HG02759 (cell line): ENCODE results near the gene RAD51B.
A peak's percentile ranks its signal among the peaks of the same experiment; 100 is the strongest.

Experiments used
- ATAC-seq: cut with Tn5 transposase; IDR thresholded peaks from one replicate; pipeline ENCODE4 v1.9.1; 2021; ENCODE audit warnings: mild to moderate bottlenecking, moderate library complexity; ENCODE audit not compliant: unreplicated experiment

Gene RAD51B

DNA sequence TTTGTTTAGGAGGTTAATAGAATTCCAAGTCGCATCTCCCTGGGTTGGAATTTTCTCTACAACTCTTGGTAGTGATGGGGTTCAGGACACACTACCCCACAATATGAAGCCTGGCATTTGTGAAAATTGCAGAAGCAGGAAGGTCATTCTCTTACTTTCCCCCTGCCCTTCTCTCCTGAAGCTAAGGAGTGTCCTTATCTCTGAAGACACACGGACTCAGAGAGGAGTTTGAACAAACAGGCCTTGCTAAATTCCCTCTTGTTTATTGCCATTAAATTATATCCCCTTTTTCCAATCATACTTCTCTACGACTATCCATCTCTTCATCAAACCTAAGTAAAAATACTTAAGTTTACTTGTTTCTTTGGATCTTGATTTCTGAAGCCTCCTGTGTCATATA, 443.0 kb downstream of the RAD51B start:
- no peak for ATAC-seq

- ATAC-seq = no peak
Observed at GRCh38 chr14:68263563-68264259, 444.1 kb downstream of the RAD51B start.

DNA sequence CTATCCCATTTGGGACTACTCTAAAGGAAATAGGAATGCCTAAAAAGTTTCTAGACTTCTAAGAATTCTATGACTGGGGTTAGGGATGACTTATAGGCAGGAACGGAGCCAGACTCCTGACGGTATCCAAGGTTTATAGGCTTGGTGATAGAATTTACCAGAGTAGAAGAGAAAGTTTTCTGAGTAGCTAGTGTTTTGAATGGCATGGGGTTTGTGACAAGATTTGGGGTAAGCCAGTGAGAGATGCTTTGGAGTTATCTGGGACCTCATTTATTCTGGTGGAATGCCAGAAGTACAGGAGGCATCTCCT, 444.6 kb downstream of the RAD51B start:
- ATAC-seq = no peak

- ATAC-seq = no peak
Observed at GRCh38 chr14:68266998-68267397, 447.4 kb downstream of the RAD51B start.

GRCh38 chr14:68268197-68268596, 448.6 kb downstream of the RAD51B start:
- ATAC-seq = peak; percentile 64

DNA sequence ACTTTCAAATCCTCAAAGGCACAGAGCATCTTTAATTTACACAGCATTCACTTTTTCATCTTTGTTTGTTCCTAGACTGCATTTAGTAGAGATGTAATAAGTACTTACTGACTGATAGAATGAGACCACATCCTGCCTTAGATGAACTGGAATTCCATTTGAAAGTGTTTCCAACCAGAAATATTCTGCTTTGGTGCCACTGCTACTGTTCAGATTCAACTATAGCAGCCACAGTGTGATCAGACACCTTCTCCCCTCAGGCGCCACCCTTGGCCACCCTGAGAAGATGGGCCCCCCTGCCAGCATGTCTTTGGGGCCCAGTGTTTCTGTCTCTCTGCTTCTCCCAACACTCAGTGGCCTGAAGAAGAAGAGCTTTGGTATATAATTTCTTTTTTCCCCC, 449.1 kb downstream of the RAD51B start:
- ATAC-seq = peak; percentile 21

DNA sequence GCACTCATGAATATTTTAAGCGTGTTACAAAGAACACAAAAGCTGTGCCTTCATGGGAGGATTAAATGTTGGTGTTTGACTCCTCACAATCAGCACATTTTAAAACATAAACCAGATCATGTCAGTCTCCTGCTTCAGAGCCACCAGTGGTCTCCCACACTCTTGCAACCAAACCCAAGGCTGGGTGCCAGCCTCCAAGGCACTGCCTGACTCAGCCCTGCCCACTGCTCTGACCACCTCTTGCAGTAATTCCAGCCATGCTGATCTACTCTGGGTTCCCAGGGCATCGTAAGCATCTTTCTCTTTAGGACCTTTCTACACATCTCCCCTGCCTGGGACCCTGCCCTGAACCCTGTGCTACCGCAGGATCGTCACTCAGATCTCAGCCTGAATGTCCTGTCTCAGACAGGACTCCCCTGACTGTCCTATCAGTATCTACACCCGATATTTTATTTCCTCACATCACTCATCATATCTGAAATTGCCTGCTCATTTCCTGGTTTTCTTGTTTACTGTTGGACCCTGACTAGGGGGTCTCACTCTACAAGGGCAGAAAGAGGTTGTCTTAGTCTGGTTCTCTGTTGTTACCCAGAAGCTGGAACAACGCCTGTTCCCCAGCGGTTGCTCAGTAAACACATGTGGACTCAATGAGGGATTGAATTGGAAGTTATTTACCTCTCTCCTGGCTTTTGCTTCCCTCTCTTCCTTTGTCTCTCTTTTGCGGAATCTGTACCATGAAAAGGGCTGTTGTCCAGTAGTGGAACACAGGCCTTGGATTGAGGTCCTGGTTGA, 449.8 kb downstream of the RAD51B start:
- no peak for ATAC-seq

- no peak for ATAC-seq
Observed at GRCh38 chr14:68270342-68270741, 450.8 kb downstream of the RAD51B start.

DNA sequence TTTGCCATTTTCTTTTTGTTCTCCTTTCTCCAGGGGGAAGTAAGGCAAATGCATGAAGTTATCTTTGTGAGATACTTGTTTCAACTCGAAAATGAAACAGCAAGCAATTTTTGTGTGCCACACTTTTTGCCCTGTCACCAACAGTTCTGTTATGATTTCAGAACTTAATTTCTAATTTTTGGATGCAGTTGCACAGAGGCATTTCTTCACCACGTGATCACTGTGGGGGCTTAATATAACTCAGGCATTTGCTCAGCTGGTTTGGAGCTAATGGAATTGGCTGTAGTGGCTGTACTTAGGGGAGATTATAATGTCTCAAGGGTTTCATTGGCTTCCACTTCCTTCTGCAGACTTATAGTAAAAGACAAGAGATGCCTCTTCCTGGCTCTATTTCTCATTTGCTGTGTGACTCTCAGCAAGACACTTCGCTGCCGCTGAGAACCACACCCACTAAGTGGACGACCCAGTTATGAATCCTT, 452.4 kb downstream of the RAD51B start:
- ATAC-seq = no peak

DNA sequence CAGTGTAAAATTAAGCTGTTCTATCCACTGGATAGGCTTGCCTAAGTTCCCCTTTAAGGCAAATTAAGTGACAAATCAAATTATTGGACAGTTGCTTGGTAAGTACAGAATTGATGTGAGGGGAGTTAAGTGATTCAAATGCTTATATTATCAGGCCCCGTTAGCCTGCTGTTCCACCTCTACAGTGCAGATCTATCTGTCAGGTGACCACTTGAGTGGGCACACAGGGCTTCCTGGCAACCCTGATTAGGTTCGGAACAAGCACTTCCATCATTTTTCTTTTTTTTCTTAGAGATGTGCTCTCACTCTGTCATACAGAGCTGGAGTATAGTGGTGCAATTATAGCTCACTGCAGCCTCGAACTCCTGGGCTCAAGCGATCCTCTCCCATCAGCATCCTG, 453.8 kb downstream of the RAD51B start:
- no peak for ATAC-seq

- no peak for ATAC-seq
Observed at GRCh38 chr14:68274725-68275124, 455.1 kb downstream of the RAD51B start.

- ATAC-seq = no peak
Observed at GRCh38 chr14:68278576-68279436, 459.2 kb downstream of the RAD51B start.

DNA sequence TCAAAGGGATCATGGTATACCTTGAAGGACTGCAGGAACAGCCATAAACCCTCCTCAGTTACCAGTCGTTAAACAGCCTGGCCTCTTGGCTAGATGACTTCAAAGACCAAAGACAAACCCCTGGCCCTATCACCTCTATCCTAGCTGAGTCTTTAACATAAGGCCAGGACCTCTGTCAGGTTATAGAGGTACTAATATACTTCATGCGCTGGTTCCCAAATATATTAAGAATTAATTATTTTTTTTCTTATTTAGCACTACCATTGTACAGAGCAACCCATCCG, 459.8 kb downstream of the RAD51B start:
- ATAC-seq = no peak

DNA sequence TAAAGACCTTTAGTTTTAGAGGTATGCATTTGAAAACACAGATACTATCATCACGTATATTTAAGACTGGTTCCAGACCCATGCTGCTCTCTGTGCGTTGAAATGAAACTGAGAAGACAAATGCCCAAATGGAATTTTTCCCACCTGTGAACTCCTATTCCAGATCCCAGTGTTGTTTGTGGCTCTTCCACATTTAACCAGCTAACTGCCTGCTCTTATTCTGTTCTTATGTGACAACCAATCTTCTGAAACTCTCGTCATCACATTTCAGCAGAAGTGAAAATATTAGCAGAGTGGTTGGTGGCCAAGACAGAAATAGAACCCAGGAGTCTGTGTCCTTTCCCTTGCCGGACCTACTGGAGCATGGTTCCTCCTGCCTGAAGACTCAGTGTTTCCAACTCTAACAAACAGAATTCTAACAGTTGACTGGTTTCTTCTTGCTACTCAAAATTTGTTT, 460.2 kb downstream of the RAD51B start:
- peak; percentile 43 for ATAC-seq

DNA sequence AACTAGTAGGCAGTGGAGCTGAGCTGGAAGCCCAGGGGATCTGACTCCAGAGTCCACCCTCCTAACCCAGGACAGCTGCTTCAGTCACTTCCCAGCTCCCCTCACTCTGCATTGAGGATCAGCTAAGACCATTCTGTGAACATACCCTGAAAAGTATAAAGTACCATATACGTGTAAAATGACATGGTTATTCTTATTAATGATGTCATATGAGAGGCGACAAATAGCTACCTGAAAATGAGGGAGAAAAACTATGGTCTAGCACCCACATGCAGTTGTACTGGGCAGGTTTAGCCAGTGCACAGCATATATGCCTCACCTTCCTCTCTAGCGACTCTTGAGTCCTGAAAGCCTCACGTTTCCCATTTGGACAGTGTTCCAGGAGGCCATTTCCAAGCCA, 461.9 kb downstream of the RAD51B start:
- no peak for ATAC-seq

- peak; percentile 38 for ATAC-seq
Observed at GRCh38 chr14:68282479-68283377, 463.1 kb downstream of the RAD51B start.

DNA sequence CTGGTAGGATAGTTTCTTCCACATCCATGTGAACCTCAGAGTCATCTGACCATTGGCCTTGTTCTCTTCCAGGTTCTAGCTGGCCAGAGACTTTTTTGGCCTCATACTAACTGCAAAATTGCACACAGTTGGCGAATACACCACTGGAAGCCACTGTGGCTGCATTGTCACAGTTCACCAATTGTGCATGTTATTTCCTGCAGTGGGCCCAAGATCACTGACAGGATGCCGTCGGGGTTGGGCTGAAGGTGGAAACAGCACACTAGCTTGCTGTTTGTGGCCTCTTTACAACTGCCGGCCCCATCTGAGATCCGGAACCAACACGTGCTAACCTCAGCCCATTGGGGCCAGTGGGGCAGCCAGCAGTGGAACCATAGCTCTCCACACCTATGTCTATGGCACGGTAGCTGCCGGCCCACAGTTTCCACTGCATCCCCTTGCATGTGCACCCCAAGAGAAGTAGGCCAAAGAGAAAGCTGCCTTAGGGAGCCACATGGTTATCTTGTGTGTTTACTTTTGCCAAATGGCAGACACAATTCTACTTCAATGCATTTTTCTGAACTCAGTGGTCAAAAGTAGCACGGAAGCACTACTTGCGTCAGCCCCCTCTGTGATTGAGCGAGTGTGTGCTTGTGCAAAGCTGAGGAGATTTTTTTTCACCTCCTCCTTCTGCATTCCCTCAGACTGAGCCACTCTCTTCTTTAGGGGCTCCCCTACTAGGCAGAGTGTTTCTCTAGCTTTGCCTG, 464.0 kb downstream of the RAD51B start:
- peak; percentile 44 for ATAC-seq

DNA sequence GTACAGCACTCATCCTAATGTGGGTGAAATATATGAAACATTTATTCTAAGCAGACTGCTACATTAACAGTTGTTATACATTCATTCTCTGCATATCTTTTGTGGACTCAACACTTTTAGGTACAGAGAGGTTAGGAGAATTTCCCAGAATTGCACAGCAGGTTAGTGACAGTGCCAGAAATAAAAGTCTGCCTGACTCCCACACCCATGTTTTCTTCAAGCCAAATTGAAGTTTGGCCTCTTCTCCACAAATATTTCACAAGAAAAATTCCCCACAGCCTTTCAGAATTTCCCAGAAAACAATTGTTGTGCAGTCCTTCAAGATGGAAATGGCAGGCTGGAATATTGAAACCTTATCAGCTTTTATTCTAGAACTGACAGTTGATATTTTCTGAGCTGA, 464.8 kb downstream of the RAD51B start:
- no peak for ATAC-seq

GRCh38 chr14:68284834-68285233, 465.3 kb downstream of the RAD51B start:
- no peak for ATAC-seq
